ENCODE data around the gene SBF1. TPM values are rescaled to one million over a fixed set of nuclear protein-coding genes. Genes with fewer than 3 reads are reported as not detected.
"Not testable (repeated sequence)": the region's sequence is repeated elsewhere in the genome, so short reads cannot be mapped to it uniquely, and the experiment has no call there.

Gene SBF1
- total and polyA plus RNA-seq, 2 donors (not counting 1 experiment from before 2014, with no cell fraction given), result 110 to 254 TPM

- DNase-seq (peak; percentile 3), ATAC-seq (ENCODE audit: low read depth) (no peak)
- WGBS (ENCODE audit: insufficient coverage), result 94% methylated on average over 12 of the region's 12 CpGs
- ChIA-PET POLR2A (no interaction called here), CTCF (interaction anchor here (0.6 to 0.7 kb wide), 2 partner anchors 82 to 84 kb away, joined by 3 read pairs; no protein-coding TSS in a partner anchor)
- Histone ChIP-seq H3K27ac (ENCODE audit: low read length in 2 of 2) (no peak overlapping the region), H2AFZ (ENCODE audit: insufficient read depth, low read depth, low read length, poor library complexity, severe bottlenecking) (no peak overlapping the region), H3K9ac (ENCODE audit: low read length) (no peak overlapping the region), H3K4me2 (replicated peaks; ENCODE audit: low read depth, low read length, poor library complexity, severe bottlenecking) (no peak overlapping the region), H3K27me3 (replicated peaks in 1 of 4; ENCODE audit: control extremely low read depth in 1 of 4, control insufficient read depth in 3 of 4, insufficient read depth in 4 of 4, low read length in 3 of 4) (no peaks in the 10 kb centered on the region), H3K9me3 (ENCODE audit: control extremely low read depth in 1 of 3, control insufficient read depth in 2 of 3, insufficient read depth in 1 of 3, low read length in 2 of 3) (no peaks in the 10 kb centered on the region), H4K20me1 (ENCODE audit: control insufficient read depth, insufficient read depth, low read length, poor library complexity, severe bottlenecking) (no peaks in the 10 kb centered on the region), H3K36me3 (replicated peaks in 1 of 2; ENCODE audit: control extremely low read depth in 1 of 2, control insufficient read depth in 1 of 2, extremely low read depth in 1 of 2, insufficient read depth in 2 of 2, low read length in 1 of 2) (peaks cover 6 to 62% of the 10 kb centered on the region in 2 experiments), H3K79me2 (ENCODE audit: control insufficient read depth, insufficient read depth, low read length) (peaks cover 10% of the 10 kb centered on the region), H3K4me1 (ENCODE audit: control insufficient read depth in 2 of 2, insufficient read depth in 2 of 2, low read length in 2 of 2) (no peaks in the 10 kb centered on the region), H3K4me3 (ENCODE audit: control extremely low read depth in 1 of 5, extremely low read depth in 1 of 5, insufficient read depth in 1 of 5, low read depth in 2 of 5, low read length in 4 of 5) (no peak overlapping the region)
- Mint-ChIP-seq H3K4me1 (no peaks in the 10 kb centered on the region), H3K9me3 (ENCODE audit: insufficient read depth) (no peaks in the 10 kb centered on the region), H3K4me3 (no peak overlapping the region), H3K27ac (no peak overlapping the region), H3K27me3 (no peaks in the 10 kb centered on the region)
- TF ChIP-seq CTCF (IDR thresholded peaks at IDR 0.05) (no peak), EZH2 (IDR thresholded peaks at IDR 0.05; ENCODE audit: borderline replicate concordance, insufficient read depth, low read depth, low read length, poor library complexity, severe bottlenecking) (no peak)
- intact Hi-C loops (cut with micrococcal nuclease), result no loop called here
Observed at GRCh38 chr22:50415426-50415825, 59.4 kb downstream of the SBF1 start.

- Mint-ChIP-seq H3K27me3 (no peaks in the 10 kb centered on the region), H3K4me1 (no peaks in the 10 kb centered on the region), H3K27ac (no peak overlapping the region), H3K4me3 (no peak overlapping the region), H3K9me3 (ENCODE audit: insufficient read depth) (no peaks in the 10 kb centered on the region)
- intact Hi-C loops (cut with micrococcal nuclease), result no loop called here
- TF ChIP-seq CTCF (IDR thresholded peaks at IDR 0.05) (no peak), EZH2 (IDR thresholded peaks at IDR 0.05; ENCODE audit: borderline replicate concordance, insufficient read depth, low read depth, low read length, poor library complexity, severe bottlenecking) (no peak)
- ChIA-PET POLR2A (no interaction called here), CTCF (interaction anchor here (0.6 to 0.7 kb wide), 2 partner anchors 83 to 84 kb away, joined by 3 read pairs; no protein-coding TSS in a partner anchor)
- H3K4me1 ChIP-seq (ENCODE audit: control insufficient read depth in 2 of 2, insufficient read depth in 2 of 2, low read length in 2 of 2), result no peaks in the 10 kb centered on the region
- peaks cover 7% of the 10 kb centered on the region for H3K79me2 ChIP-seq (ENCODE audit: control insufficient read depth, insufficient read depth, low read length)
- H4K20me1 ChIP-seq (ENCODE audit: control insufficient read depth, insufficient read depth, low read length, poor library complexity, severe bottlenecking), result no peaks in the 10 kb centered on the region
- H3K36me3 ChIP-seq (replicated peaks in 1 of 2; ENCODE audit: control extremely low read depth in 1 of 2, control insufficient read depth in 1 of 2, extremely low read depth in 1 of 2, insufficient read depth in 2 of 2, low read length in 1 of 2), result peaks cover 6 to 60% of the 10 kb centered on the region in 2 experiments
- no peak for ATAC-seq (ENCODE audit: low read depth)
- DNase-seq, result no peak
- H2AFZ ChIP-seq (ENCODE audit: insufficient read depth, low read depth, low read length, poor library complexity, severe bottlenecking), result no peak overlapping the region
- no peaks in the 10 kb centered on the region for H3K27me3 ChIP-seq (replicated peaks in 1 of 4; ENCODE audit: control extremely low read depth in 1 of 4, control insufficient read depth in 3 of 4, insufficient read depth in 4 of 4, low read length in 3 of 4)
- WGBS (ENCODE audit: insufficient coverage), result 98% methylated on average over 31 of the region's 31 CpGs
- H3K27ac ChIP-seq (ENCODE audit: low read length in 2 of 2), result no peak overlapping the region
- H3K9ac ChIP-seq (ENCODE audit: low read length), result no peak overlapping the region
- H3K4me2 ChIP-seq (replicated peaks; ENCODE audit: low read depth, low read length, poor library complexity, severe bottlenecking), result no peak overlapping the region
- H3K4me3 ChIP-seq (ENCODE audit: control extremely low read depth in 1 of 5, extremely low read depth in 1 of 5, insufficient read depth in 1 of 5, low read depth in 2 of 5, low read length in 4 of 5), result no peak overlapping the region
- H3K9me3 ChIP-seq (ENCODE audit: control extremely low read depth in 1 of 3, control insufficient read depth in 2 of 3, insufficient read depth in 1 of 3, low read length in 2 of 3), result no peaks in the 10 kb centered on the region
Observed at GRCh38 chr22:50414476-50415248, 60.2 kb downstream of the SBF1 start.

- H3K4me3 ChIP-seq (ENCODE audit: control extremely low read depth in 1 of 5, extremely low read depth in 1 of 5, insufficient read depth in 1 of 5, low read depth in 2 of 5, low read length in 4 of 5); H3K4me3 Mint-ChIP-seq; H3K9ac ChIP-seq (ENCODE audit: low read length); H3K79me2 ChIP-seq (ENCODE audit: control insufficient read depth, insufficient read depth, low read length); H3K4me1 Mint-ChIP-seq; POLR2A ChIA-PET; H3K27ac ChIP-seq (ENCODE audit: low read length in 2 of 2); DNase-seq; H3K4me1 ChIP-seq (ENCODE audit: control insufficient read depth in 2 of 2, insufficient read depth in 2 of 2, low read length in 2 of 2); H3K27me3 Mint-ChIP-seq; ATAC-seq (ENCODE audit: low read depth); H3K27me3 ChIP-seq (replicated peaks in 1 of 4; ENCODE audit: control extremely low read depth in 1 of 4, control insufficient read depth in 3 of 4, insufficient read depth in 4 of 4, low read length in 3 of 4); H2AFZ ChIP-seq (ENCODE audit: insufficient read depth, low read depth, low read length, poor library complexity, severe bottlenecking); H3K4me2 ChIP-seq (replicated peaks; ENCODE audit: low read depth, low read length, poor library complexity, severe bottlenecking); H3K9me3 ChIP-seq (ENCODE audit: control extremely low read depth in 1 of 3, control insufficient read depth in 2 of 3, insufficient read depth in 1 of 3, low read length in 2 of 3); H3K9me3 Mint-ChIP-seq (ENCODE audit: insufficient read depth); intact Hi-C loops (cut with micrococcal nuclease); CTCF ChIA-PET; H3K27ac Mint-ChIP-seq: not testable (repeated sequence)
- H3K36me3 ChIP-seq (replicated peaks in 1 of 2; ENCODE audit: control extremely low read depth in 1 of 2, control insufficient read depth in 1 of 2, extremely low read depth in 1 of 2, insufficient read depth in 2 of 2, low read length in 1 of 2), result peaks cover 3 to 37% of the 10 kb centered on the region in 2 experiments
- peaks cover 11% of the 10 kb centered on the region for H4K20me1 ChIP-seq (ENCODE audit: control insufficient read depth, insufficient read depth, low read length, poor library complexity, severe bottlenecking)
- 100% methylated on average over 2 of the region's 9 CpGs for WGBS (ENCODE audit: insufficient coverage)
Observed at GRCh38 chr22:50408954-50409353, 65.9 kb downstream of the SBF1 start.

Data from B cell (primary cell).